Activated CD4-positive, alpha-beta T cell treated with anti-CD3 and anti-CD28 coated beads for 36 hours (primary cell): ENCODE results near the gene GCLM. TPM values are rescaled to one million over a fixed set of nuclear protein-coding genes. Genes with fewer than 3 reads are reported as not detected.
A peak's percentile ranks its signal among the peaks of the same experiment; 100 is the strongest.
"Not testable (repeated sequence)": the region's sequence is repeated elsewhere in the genome, so short reads cannot be mapped to it uniquely, and the experiment has no call there.

ENCODE experiments used
- ATAC-seq: fragments of 200-7000 bp; cut with Tn5 transposase; one replicate; pipeline ENCODE4 v1.10.0; 2021; ENCODE audit warnings: mild to moderate bottlenecking, moderate library complexity
- CTCF ChIA-PET: fragments of 350-600 bp; sonication (Branson Sonifier 250); formaldehyde crosslinking; loops from one replicate; lab custom pipeline; 2021; ENCODE audit warnings: antibody characterized with exemption; lab: Charles Lee
- POLR2A ChIA-PET: fragments of 350-600 bp; sonication (Branson Sonifier 250); formaldehyde crosslinking; loops from one replicate; lab custom pipeline; 2021; ENCODE audit warnings: antibody characterized with exemption, inconsistent platforms; lab: Charles Lee
- DNase-seq: peaks from one replicate; pipeline ENCODE4 v3.0.0-alpha.2; 2020
- H3K27ac Mint-ChIP-seq: one replicate; pipeline ENCODE4 v1.8.0; 2021; ENCODE audit warnings: mixed read lengths
- H3K27me3 Mint-ChIP-seq: one replicate; pipeline ENCODE4 v1.8.0; 2021; ENCODE audit warnings: mixed read lengths
- H3K36me3 Mint-ChIP-seq: one replicate; pipeline ENCODE4 v1.8.0; 2021; ENCODE audit warnings: low read depth, mixed read lengths
- H3K4me1 Mint-ChIP-seq: one replicate; pipeline ENCODE4 v1.8.0; 2021; ENCODE audit warnings: mixed read lengths
- H3K4me3 Mint-ChIP-seq: one replicate; pipeline ENCODE4 v1.8.0; 2021; ENCODE audit warnings: mild to moderate bottlenecking, moderate library complexity, mixed read lengths
- H3K9me3 Mint-ChIP-seq: one replicate; pipeline ENCODE4 v1.8.0; 2021; ENCODE audit warnings: low read depth, mixed read lengths
- intact Hi-C, 2 experiments: fragments of 100-400 bp; cut with DNase I in 1 of 2; cut with micrococcal nuclease in 1 of 2; formaldehyde crosslinking; loops; one replicate each; pipeline versions ENCODE4 v1.14.2 to v1.15.1; 2022 to 2024; cut with DNase I, micrococcal nuclease
- total RNA-seq, 2 experiments: library from RNA; stranded (reverse); gene quantifications; one replicate each; pipeline ENCODE4 v1.2.3, GENCODE V29; 2021

The GCLM gene
- total RNA-seq, 2 experiments from 2014 or later, result 12.8 to 19.2 TPM

DNA sequence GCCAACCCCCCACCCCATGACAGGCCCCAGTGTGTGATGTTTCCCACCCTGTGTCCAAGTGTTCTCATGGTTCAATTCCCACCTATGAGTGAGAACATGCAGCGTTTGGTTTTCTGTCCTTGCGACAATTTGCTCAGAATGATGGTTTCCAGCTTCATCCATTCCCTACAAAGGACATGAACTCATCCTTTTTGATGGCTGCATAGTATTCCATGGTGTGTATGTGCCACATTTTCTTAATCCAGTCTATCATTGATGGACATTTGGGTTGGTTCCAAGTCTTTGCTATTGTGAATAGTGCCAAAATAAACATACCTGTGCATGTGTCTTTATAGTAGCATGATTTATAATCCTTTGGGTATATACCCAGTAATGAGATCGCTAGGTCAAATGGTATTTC is 1.6 kb upstream of the GCLM start:
- H3K9me3 Mint-ChIP-seq, H3K4me3 Mint-ChIP-seq, H3K27ac Mint-ChIP-seq, ATAC-seq, intact Hi-C loops, H3K36me3 Mint-ChIP-seq, H3K27me3 Mint-ChIP-seq, DNase-seq: not testable (repeated sequence)
- POLR2A ChIA-PET, result interaction anchor here (0.6 to 0.7 kb wide), 2 partner anchors 32 to 124 kb away, joined by 5 to 7 read pairs; no protein-coding TSS in a partner anchor
- CTCF ChIA-PET, result interaction anchor here (0.9 kb wide), 1 partner anchor 1206 kb away, joined by 3 read pairs; the partner anchor contains the start of gene TLCD4
- peaks cover 26% of the 10 kb centered on the region for H3K4me1 Mint-ChIP-seq

DNA sequence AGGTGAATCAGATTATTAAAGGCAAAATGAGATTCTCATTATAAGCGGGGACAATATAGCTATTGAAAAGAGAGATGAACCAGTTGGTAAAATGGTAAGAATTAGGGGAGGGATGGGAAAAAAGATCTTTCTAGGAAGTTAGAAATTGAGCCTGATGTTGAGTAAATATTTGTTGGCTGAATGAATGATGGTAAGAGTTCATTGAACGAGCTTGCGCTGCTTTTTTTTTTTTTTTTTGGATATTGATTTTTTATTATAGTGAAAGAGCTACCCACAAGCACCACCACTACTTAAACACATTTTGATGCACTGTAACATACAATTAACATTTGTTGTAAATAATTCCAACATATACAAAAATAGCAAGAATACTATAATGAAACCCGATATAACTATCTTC is 1.1 kb upstream of the GCLM start:
- ChIA-PET POLR2A (interaction anchor here (0.6 to 0.7 kb wide), 2 partner anchors 32 to 125 kb away, joined by 5 to 7 read pairs; no protein-coding TSS in a partner anchor), CTCF (interaction anchor here (0.6 to 1.4 kb wide), 9 partner anchors 13 to 1207 kb away, joined by 3 to 4 read pairs (median 4); partner anchors contain the start of genes DNTTIP2 and TLCD4)
- DNase-seq, result no peak
- peaks cover 7% of the 10 kb centered on the region for H3K27me3 Mint-ChIP-seq
- peak overlapping the region; percentile 88 for H3K27ac Mint-ChIP-seq
- peak overlapping the region; percentile 96 for H3K4me3 Mint-ChIP-seq
- H3K4me1 Mint-ChIP-seq, result peaks cover 28% of the 10 kb centered on the region
- peaks cover 4% of the 10 kb centered on the region for H3K36me3 Mint-ChIP-seq
- intact Hi-C loops, result no loop called here
- ATAC-seq, result no peak
- peaks cover 5% of the 10 kb centered on the region for H3K9me3 Mint-ChIP-seq

DNA sequence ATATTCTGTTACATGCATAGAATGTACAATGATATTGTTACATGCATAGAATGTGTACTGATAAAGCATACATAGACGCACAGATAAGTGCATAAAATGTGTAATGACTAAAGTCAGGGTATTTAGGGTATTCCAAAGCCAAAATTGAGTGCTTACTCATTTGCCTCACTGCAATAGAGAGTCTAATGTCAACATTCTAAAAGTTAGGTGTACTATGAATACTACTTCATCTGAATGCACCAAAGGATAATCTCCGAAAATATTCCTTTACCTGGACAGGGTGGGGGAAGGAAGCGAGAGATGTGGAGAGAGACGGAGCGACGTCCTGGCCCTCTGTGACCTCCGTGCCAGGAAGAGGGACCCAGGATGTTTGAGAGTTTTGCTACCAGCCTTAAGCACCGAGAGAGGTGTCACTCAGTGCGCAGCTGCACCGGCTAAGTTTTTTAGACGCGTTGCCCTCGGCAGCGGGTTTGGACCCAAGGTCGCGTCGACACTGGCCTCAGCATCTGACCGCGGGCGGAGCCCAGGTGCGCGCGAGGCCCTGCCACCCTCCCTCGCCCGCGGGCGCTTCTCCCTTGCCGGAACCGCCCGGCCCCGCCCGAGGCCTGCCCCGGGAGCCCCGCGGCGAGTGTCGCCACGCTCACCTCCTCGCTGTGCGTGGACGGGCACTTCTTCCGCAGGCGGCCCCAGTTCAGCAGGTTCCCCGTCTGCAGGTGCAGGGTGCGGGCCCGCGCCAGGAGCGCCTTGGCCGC is 660 bp downstream of the GCLM start:
- intact Hi-C loops, result loop anchor here (1.0 to 5.0 kb wide), 7 partner anchors 29 to 727 kb away; partner anchors contain the start of genes DNTTIP2 (in 2 of the 2) and ABCD3 (in 1 of the 2)
- ChIA-PET CTCF (interaction anchor here (0.8 to 1.4 kb wide), 4 partner anchors 11 to 361 kb away, joined by 3 to 7 read pairs (median 4); no protein-coding TSS in a partner anchor), POLR2A (interaction anchor here (0.7 kb wide), 1 partner anchor 30 kb away, joined by 3 read pairs; the partner anchor contains the start of gene DNTTIP2)
- peak; percentile 52 for ATAC-seq
- Mint-ChIP-seq H3K4me3 (peak overlapping the region; percentile 96), H3K27ac (peak overlapping the region; percentile 97), H3K36me3 (peaks cover 4% of the 10 kb centered on the region), H3K4me1 (peaks cover 41% of the 10 kb centered on the region), H3K27me3 (no peaks in the 10 kb centered on the region), H3K9me3 (peaks cover 5% of the 10 kb centered on the region)
- peak; percentile 68 for DNase-seq

DNA sequence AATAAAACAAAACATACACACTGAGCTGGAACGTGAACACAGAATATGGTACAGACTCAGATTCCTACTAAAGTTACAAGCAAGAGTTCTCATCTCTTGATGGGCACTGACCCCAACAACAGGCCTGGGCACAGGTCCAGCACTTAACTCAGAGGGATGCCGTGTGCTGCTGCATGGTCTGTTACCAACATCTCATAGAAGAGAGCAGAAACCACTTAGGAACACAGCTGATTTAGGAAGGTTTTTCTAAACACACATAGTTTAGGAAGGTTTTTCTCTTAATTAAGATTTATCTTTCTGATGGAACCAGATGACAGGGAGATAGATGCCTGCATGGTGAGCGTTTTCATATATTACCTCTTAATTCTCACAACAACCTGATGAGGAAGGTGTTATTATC is 1.5 kb downstream of the GCLM start:
- DNase-seq, result no peak
- intact Hi-C loops, result loop anchor here (2.0 to 5.0 kb wide), 3 partner anchors 29 to 561 kb away; partner anchors contain the start of gene DNTTIP2 (in 1 of the 2)
- CTCF ChIA-PET, result interaction anchor here (0.8 to 1.0 kb wide), 2 partner anchors 10 to 62 kb away, joined by 3 to 7 read pairs; no protein-coding TSS in a partner anchor
- H3K36me3 Mint-ChIP-seq, result peaks cover 4% of the 10 kb centered on the region
- peak overlapping the region; percentile 62 for H3K4me3 Mint-ChIP-seq
- H3K4me1 Mint-ChIP-seq, result peaks cover 41% of the 10 kb centered on the region
- no peak for ATAC-seq
- no peaks in the 10 kb centered on the region for H3K27me3 Mint-ChIP-seq
- H3K27ac Mint-ChIP-seq, result peak overlapping the region; percentile 45
- POLR2A ChIA-PET, result no interaction called here
- peaks cover 5% of the 10 kb centered on the region for H3K9me3 Mint-ChIP-seq

DNA sequence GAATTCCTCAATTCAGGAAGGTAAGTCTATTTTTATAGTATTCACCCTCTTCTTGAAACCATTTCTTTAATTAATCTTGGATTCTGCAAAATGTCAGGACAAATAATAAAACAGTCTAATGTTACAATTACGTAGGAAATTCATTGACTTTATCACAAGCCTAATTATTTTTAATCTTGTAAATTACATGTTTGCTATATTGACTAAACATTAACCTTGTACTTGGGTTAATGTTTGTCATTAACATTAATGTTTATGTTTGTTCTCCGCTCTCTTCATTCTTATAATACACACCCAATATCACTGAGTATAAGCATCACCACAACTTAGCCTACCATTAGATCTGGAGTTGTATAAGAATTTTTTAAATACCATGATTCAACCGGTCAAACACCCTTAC is 2.8 kb downstream of the GCLM start:
- Mint-ChIP-seq H3K4me3 (no peak overlapping the region), H3K27me3 (no peaks in the 10 kb centered on the region), H3K9me3 (peaks cover 5% of the 10 kb centered on the region), H3K36me3 (peaks cover 4% of the 10 kb centered on the region), H3K4me1 (peaks cover 41% of the 10 kb centered on the region), H3K27ac (no peak overlapping the region)
- ATAC-seq, result no peak
- ChIA-PET CTCF (no interaction called here), POLR2A (no interaction called here)
- no peak for DNase-seq
- intact Hi-C loops, result loop anchor here in 1 of 2 experiments (5.0 kb wide), 1 partner anchor 131 kb away; no protein-coding TSS in a partner anchor

DNA sequence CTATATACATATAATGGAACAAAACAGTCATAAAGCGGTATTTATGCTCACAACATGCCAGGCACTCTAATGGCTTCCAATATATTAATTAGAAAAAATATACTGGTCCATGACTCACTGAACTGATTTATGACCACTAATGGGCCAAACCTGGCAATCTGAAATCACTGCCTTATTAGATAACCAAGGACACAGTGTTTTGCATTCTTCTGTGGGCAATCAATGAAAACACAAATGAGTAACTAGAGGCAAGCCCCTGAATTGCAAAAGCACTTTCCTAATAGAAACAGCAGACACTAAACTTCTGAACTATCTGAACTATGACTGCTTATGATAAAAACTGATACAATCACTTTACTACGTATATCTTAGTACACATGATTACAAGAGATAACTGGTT is 3.5 kb downstream of the GCLM start:
- Mint-ChIP-seq H3K27ac (no peak overlapping the region), H3K4me1 (peaks cover 43% of the 10 kb centered on the region), H3K9me3 (peaks cover 5% of the 10 kb centered on the region), H3K27me3 (no peaks in the 10 kb centered on the region), H3K36me3 (peaks cover 7% of the 10 kb centered on the region), H3K4me3 (no peak overlapping the region)
- intact Hi-C loops, result loop anchor here in 1 of 2 experiments (5.0 kb wide), 1 partner anchor 132 kb away; no protein-coding TSS in a partner anchor
- DNase-seq (no peak), ATAC-seq (no peak)
- POLR2A ChIA-PET, result no interaction called here
- CTCF ChIA-PET, result no interaction called here

DNA sequence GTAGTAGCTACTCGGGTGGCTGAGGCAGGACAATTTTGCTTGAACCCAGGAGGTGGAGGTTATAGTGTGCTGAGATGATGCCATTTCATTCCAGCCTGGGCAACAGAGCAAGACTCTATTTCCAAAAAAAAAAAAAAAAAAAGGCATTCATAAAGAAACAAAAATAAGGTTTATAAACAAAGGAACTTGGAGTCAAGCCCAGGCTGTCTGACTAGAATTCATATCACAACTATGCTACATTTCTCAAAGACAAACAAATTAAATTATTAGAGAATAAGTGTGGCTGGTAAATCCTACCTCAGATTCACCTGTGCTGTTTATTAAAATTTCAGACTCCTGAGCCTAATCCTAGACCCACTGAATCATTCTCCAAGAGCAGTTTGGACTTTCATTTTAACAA is 4.2 kb downstream of the GCLM start:
- POLR2A ChIA-PET, result no interaction called here

DNA sequence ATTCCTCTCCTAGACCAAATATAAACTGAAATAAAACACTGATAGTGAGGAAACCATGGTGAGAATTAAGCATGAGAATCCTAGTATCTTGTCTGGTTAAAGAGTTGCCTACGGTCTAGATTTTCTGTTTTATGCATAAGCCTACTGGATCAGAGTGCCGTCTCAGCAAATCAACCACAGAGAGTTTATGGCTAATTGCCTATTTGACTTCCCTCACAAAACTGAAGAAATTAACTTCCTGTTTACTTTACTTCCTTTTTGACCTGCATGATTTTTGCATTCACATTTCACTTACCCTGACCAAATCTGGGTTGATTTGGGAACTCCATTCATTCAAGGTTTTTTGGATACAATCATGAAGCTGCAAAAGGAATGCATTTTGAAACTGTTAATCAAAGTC is 5.0 kb downstream of the GCLM start:
- Mint-ChIP-seq H3K4me1 (peaks cover 42% of the 10 kb centered on the region), H3K27me3 (no peaks in the 10 kb centered on the region), H3K4me3 (no peak overlapping the region), H3K9me3 (no peaks in the 10 kb centered on the region), H3K27ac (peak overlapping the region; percentile 43), H3K36me3 (peaks cover 11% of the 10 kb centered on the region)
- intact Hi-C loops, result no loop called here
- POLR2A ChIA-PET, result no interaction called here
- CTCF ChIA-PET, result no interaction called here
- ATAC-seq (no peak), DNase-seq (no peak)

More for the DNA sequence above, 4.2 kb downstream of the GCLM start:
- intact Hi-C loops, result loop anchor here in 1 of 2 experiments (5.0 kb wide), 1 partner anchor 132 kb away; no protein-coding TSS in a partner anchor
- H3K9me3 Mint-ChIP-seq, result peaks cover 3% of the 10 kb centered on the region
- no peaks in the 10 kb centered on the region for H3K27me3 Mint-ChIP-seq
- no peak overlapping the region for H3K4me3 Mint-ChIP-seq
- CTCF ChIA-PET, result no interaction called here
- peaks cover 42% of the 10 kb centered on the region for H3K4me1 Mint-ChIP-seq
- no peak overlapping the region for H3K27ac Mint-ChIP-seq
- H3K36me3 Mint-ChIP-seq, result peaks cover 10% of the 10 kb centered on the region
- ATAC-seq, result no peak
- DNase-seq, result no peak

DNA sequence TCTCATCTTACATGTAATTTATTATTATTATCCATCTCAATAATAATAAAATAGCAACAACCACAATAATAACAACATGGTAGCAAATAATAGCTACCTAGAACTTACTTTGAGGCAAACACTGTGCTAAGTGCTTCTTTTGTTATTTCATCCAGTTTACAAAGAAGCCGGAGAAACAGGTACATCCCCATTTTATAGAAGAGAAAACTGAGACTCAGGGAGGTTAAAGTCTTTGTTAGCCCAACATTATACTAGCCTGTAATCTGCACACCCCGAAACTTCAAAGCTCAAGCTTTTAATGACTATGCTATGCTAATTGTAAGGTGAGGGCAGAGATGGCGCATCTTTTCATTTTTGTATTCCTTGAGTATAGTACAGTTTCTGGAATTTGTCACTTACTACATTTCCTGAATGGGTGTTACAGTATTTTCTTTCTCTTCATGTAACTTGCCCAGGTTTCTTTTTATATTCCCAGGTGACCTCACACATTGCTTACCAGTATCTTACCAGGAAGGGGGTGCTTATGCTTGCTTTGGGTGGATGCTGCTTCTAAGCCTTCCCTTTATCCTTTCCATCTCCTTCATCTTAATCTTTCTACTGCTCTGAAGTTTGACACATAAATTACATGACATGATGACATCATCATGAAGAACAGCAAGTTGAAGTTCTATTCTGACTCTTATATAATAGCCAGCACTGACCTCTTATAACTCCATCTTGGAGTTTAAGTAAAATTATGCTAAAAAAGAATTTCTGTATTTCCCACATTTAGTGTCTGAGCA is 8.3 kb downstream of the GCLM start:
- Mint-ChIP-seq H3K9me3 (no peaks in the 10 kb centered on the region), H3K27me3 (no peaks in the 10 kb centered on the region), H3K4me1 (peaks cover 23% of the 10 kb centered on the region), H3K27ac (peak overlapping the region; percentile 22), H3K4me3 (no peak overlapping the region), H3K36me3 (peaks cover 15% of the 10 kb centered on the region)
- DNase-seq (no peak), ATAC-seq (no peak)
- intact Hi-C loops, result no loop called here
- ChIA-PET CTCF (no interaction called here), POLR2A (interaction anchor here (1.1 kb wide), 1 partner anchor 21 kb away, joined by 4 read pairs; no protein-coding TSS in a partner anchor)

DNA sequence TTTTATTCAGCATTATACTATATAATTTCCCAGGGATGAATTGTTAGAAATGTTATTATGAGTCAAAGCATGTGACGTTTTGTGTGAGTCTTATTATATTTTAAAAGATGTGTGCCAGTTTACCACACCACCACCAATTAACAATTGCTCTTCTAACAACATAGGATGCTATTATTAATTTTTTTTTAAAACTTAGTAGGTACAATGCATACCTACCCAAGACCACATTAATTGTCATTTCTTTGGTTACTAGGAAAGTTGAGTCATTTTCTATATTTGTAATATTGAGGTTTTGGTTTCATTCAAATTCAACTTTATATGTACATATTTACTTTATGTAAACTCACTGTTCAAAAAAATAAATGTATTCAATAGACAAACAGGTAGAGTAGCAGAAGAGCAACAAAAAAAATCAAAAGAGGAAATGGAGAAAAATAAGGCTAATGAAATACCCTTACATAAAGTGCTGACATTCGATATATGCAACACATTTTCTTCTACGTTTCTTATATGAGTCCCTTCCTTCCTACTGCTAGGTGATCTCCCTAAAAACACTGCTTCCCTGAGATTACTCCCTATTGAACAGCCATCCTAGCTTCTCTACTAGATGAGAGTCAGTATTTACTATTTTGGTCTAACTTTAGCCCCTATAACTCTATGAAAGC is 9.6 kb downstream of the GCLM start:
- Mint-ChIP-seq H3K4me1 (peaks cover 18% of the 10 kb centered on the region), H3K9me3 (no peaks in the 10 kb centered on the region), H3K27ac (no peak overlapping the region), H3K36me3 (peaks cover 15% of the 10 kb centered on the region), H3K4me3 (no peak overlapping the region), H3K27me3 (no peaks in the 10 kb centered on the region)
- ATAC-seq, result no peak
- DNase-seq, result no peak
- ChIA-PET POLR2A (no interaction called here), CTCF (no interaction called here)
- intact Hi-C loops, result loop anchor here in 1 of 2 experiments (2.0 kb wide), 1 partner anchor 17 kb away; no protein-coding TSS in a partner anchor
